GM12872 (cell line): ENCODE measurements around the gene ATXN7.

Source experiments
- TF ChIP-seq, protein P1 (sequence below): IDR thresholded peaks from 3 replicates; pipeline ENCODE4 v1.5.1; 2011; ENCODE audit warnings: low read depth, mild to moderate bottlenecking, low read length, moderate library complexity; ENCODE audit not compliant: insufficient read depth

Gene ATXN7

DNA sequence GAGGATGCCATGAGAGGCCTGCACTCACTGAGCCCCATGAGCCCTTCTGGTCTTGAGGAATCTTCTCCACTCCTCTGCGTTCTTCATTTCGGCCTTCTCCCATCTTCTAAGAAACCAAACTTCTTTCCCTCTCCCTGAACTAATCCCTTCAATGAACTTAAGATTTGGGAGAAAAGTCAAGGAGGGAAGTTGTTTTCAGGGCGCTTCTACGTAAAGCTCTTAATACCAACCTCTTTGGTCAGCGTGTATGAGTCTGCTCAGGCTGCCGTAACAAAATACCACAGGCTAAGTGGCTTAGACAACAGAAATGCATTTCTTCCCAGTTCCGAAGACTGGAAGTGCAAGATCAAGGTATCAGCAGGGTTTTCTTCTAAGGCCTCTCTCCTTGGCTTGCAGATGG is 173.4 kb downstream of the ATXN7 start:
- TF ChIP-seq, protein P1, sequence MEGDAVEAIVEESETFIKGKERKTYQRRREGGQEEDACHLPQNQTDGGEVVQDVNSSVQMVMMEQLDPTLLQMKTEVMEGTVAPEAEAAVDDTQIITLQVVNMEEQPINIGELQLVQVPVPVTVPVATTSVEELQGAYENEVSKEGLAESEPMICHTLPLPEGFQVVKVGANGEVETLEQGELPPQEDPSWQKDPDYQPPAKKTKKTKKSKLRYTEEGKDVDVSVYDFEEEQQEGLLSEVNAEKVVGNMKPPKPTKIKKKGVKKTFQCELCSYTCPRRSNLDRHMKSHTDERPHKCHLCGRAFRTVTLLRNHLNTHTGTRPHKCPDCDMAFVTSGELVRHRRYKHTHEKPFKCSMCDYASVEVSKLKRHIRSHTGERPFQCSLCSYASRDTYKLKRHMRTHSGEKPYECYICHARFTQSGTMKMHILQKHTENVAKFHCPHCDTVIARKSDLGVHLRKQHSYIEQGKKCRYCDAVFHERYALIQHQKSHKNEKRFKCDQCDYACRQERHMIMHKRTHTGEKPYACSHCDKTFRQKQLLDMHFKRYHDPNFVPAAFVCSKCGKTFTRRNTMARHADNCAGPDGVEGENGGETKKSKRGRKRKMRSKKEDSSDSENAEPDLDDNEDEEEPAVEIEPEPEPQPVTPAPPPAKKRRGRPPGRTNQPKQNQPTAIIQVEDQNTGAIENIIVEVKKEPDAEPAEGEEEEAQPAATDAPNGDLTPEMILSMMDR = no peak

DNA sequence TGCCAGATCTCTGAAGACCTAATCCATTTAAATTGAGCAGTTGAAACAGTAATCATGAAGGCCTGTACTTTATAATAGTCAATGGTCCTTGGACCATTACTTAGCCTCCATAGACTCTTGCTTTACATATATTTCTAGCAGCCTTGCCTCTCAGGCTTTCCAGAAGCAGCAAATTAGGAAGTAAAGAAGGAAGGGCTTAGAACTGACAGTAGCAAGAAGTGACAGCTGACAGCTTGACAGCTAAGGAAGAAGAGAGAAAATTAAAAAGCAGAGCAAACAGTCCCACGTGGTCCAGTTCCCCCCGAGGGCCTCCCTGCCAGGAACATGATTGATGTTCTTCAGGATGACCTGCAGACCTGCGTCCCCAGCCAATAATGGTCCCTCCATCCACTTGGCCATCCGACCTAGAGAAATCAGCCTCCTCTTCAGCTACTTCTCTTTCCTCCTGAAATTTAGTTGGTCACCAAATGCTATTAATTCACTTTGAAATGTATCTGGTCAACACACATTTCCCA is 174.6 kb downstream of the ATXN7 start:
- TF ChIP-seq, protein P1 = no peak

DNA sequence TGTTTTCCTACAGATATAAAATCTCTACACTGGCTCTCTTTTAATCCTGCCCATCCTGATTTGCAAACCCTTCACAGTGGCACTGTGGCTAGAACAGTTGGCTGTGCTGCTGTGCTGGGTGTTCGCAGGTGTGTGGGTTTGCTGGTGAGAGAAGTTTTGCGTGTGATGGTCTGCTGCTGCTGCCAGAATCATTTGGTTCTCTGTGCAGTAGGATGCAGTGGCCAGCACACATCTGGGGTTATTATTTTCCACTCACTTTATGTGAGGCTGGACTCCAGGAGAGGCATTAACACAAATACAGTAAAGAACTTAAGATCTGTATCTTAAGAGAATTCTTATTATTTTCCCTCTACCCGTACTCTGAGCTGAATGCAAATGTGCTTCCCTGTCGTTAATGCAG is 175.7 kb downstream of the ATXN7 start:
- TF ChIP-seq, protein P1 = no peak

DNA sequence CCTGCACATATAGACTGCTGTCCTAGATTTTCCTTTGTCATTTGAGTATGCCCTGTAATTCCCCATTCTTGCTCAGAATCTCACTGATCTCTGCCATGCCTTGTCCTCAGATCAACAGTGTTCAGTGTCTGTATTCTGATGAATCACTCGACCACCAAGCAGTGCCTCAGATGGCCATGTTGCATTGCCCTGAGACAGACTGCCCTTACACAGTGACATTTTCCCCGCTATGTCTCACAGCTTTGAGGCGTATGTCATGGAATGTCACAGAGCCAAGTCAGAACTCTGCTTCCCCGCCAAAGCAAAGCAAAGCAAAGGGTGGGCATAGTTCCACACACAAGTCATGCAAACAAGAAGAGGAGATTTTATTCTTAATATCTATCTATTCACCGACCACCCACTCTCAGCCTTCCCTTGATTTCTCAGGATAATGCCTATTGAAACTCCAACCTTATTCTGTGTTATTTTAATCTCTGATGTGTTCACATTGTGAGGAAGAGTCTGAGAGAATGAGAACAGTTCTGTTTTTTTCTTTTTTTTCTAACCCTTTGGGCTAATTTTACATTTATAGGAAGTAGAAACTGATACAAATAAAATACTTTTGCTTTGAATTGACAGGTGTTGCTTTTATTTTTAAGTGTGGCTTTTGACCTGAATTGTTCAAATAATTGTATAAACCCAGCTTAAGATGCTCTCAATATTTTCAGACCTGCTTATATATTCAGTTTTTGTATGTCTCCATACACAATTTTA is 176.5 kb downstream of the ATXN7 start:
- TF ChIP-seq, protein P1 = no peak

DNA sequence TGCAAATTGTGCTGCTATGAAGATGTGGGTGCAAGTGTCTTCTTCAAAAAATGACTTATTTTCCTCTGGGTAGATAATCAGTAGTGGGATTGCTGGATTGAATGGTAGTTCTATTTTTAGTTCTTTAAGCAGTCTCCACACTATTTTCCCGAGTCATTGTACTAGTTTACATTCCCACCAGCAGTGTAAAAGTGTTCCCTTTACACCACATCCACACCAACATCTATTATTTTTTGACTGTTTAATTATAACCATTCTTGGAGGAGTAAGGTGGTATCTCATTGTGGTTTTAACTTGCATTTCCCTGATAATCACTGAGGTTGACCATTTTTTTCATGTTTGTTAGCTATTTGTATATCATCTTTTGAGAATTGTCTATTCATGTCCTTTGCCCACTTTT is 179.3 kb downstream of the ATXN7 start:
- TF ChIP-seq, protein P1 = no peak

DNA sequence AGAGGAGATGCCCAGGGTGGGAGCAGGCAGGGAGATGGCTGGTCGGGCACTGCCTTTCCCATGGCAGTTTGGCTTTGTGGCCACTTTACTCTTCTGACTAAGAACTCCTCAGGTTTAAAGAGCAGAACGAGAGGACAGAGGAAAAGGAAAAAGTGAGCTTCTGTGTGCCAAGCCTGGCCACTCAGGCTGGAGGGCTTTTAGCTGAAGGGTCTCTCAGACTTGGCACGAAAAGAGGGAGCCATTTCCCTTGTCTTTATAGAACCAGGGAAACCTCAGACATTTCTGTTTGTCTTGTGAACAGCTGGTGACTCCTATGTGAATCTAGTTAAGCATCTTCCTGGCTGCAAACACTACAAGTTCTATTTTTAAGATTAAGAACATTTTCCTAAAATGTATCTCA is 182.9 kb downstream of the ATXN7 start:
- TF ChIP-seq, protein P1 = no peak

DNA sequence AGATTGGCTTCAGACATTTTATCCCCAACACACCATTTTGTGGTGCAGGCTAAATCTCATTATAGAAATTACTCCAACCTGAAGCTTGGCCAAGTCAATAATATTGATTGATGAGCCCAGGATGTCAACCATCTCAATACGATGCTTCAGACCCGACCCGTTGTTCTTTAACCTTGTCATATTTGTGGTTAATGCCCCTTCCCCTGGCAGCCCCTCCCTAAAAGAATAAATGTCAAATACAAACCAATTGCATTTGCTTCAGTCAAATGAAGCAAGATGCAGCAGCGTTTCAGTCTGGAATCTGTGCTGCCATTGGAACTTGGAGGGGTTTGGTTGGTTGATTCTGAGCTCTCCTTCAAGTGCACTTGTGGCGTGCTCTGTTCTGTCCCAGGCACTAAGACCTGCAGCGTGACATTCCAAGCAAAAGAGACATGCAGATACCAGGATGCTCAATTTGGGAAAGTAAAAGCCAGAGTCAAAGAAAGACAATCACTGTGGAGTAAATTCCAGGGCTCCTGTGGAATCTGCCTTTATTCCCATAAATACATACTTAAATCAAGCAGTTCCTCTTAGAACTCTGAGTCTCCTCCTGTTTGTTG is 183.4 kb downstream of the ATXN7 start:
- TF ChIP-seq, protein P1 = no peak
